ENCODE data around the gene ALDOB.

DNA sequence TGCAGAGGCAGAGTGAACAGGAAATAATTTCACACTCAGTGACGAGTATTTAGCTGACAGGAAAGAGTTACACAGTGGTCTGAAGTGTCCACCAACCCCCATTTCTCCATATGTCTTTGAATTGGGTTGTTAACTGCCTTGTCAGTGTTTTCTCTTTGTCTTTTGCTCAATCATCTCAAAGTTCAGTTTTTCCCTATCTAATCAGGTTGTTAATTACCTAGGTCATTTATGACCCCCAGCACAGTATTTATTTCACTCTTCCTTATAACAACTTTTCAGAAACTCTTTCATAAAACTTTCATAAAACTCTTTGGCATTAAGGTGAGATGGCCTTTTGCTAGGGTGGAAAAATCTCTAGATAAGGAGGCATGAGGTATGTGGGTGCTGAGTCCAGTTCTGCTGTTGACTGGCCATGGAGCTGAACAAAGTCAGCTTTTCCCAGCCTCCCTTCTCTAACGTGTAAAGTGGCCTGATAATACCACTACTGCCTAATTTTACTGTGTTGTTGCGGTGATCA is 5.2 kb upstream of the ALDOB start:
- TF ChIP-seq TAF1 (IDR thresholded peaks at IDR 0.05; ENCODE audit: low read depth) (no peak), ZBTB7A (IDR thresholded peaks at IDR 0.05; ENCODE audit: low read depth) (no peak), CREB1 (IDR thresholded peaks at IDR 0.05; ENCODE audit: low read depth) (no peak), CEBPB (IDR thresholded peaks at IDR 0.05) (no peak), FOXM1 (IDR thresholded peaks at IDR 0.05; ENCODE audit: borderline replicate concordance, low read depth) (no peak), NFIC (IDR thresholded peaks at IDR 0.05) (no peak), EP300 (IDR thresholded peaks at IDR 0.05; ENCODE audit: borderline replicate concordance) (no peak), YY1 (IDR thresholded peaks at IDR 0.05; ENCODE audit: low read depth) (no peak), RAD21 (IDR thresholded peaks at IDR 0.05; ENCODE audit: low read depth) (no peak), EGR1 (IDR thresholded peaks at IDR 0.05) (no peak)
- TF ChIP-seq, protein P1, sequence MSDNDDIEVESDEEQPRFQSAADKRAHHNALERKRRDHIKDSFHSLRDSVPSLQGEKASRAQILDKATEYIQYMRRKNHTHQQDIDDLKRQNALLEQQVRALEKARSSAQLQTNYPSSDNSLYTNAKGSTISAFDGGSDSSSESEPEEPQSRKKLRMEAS (IDR thresholded peaks at IDR 0.05) = no peak
- TF ChIP-seq, protein P2, sequence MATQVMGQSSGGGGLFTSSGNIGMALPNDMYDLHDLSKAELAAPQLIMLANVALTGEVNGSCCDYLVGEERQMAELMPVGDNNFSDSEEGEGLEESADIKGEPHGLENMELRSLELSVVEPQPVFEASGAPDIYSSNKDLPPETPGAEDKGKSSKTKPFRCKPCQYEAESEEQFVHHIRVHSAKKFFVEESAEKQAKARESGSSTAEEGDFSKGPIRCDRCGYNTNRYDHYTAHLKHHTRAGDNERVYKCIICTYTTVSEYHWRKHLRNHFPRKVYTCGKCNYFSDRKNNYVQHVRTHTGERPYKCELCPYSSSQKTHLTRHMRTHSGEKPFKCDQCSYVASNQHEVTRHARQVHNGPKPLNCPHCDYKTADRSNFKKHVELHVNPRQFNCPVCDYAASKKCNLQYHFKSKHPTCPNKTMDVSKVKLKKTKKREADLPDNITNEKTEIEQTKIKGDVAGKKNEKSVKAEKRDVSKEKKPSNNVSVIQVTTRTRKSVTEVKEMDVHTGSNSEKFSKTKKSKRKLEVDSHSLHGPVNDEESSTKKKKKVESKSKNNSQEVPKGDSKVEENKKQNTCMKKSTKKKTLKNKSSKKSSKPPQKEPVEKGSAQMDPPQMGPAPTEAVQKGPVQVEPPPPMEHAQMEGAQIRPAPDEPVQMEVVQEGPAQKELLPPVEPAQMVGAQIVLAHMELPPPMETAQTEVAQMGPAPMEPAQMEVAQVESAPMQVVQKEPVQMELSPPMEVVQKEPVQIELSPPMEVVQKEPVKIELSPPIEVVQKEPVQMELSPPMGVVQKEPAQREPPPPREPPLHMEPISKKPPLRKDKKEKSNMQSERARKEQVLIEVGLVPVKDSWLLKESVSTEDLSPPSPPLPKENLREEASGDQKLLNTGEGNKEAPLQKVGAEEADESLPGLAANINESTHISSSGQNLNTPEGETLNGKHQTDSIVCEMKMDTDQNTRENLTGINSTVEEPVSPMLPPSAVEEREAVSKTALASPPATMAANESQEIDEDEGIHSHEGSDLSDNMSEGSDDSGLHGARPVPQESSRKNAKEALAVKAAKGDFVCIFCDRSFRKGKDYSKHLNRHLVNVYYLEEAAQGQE (IDR thresholded peaks at IDR 0.05; ENCODE audit: low read depth) = no peak
- TF ChIP-seq, protein P3, sequence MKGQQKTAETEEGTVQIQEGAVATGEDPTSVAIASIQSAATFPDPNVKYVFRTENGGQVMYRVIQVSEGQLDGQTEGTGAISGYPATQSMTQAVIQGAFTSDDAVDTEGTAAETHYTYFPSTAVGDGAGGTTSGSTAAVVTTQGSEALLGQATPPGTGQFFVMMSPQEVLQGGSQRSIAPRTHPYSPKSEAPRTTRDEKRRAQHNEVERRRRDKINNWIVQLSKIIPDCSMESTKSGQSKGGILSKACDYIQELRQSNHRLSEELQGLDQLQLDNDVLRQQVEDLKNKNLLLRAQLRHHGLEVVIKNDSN (IDR thresholded peaks at IDR 0.05) = no peak

Data from Ishikawa (cell line).